GM06990 (cell line): ENCODE data around the gene COPS2.

Source experiments
- DNase-seq: peaks from one replicate; pipeline ENCODE4 v3.0.0-alpha.2; 2011; ENCODE audit not compliant: insufficient read length; ENCODE audit errors: extremely low read depth
- H3K27me3 ChIP-seq: replicated peaks from 2 replicates; pipeline ENCODE4 v1.6.0; 2011; ENCODE audit warnings: low read length; ENCODE audit not compliant: control insufficient read depth, insufficient read depth
- H3K36me3 ChIP-seq: 2 replicates; pipeline ENCODE4 v1.5.1; 2011; ENCODE audit warnings: low read length; ENCODE audit not compliant: control insufficient read depth, insufficient read depth
- H3K4me3 ChIP-seq: replicated peaks from 2 replicates; pipeline ENCODE4 v1.5.1; 2011; ENCODE audit warnings: low read depth, mild to moderate bottlenecking, control low read depth, low read length
- CTCF ChIP-seq: IDR thresholded peaks from 2 replicates; pipeline ENCODE4 v1.5.1; 2011; ENCODE audit warnings: low read length, control low read depth, mild to moderate bottlenecking, inconsistent platforms; ENCODE audit not compliant: insufficient read depth, poor library complexity, severe bottlenecking

The COPS2 gene

GRCh38 chr15:49131403-49131802, 24.0 kb downstream of the COPS2 start:
- DNase-seq, result no peak
- Histone ChIP-seq H3K4me3 (no peak overlapping the region), H3K27me3 (no peaks in the 10 kb centered on the region), H3K36me3 (peaks cover 5% of the 10 kb centered on the region)
- TF ChIP-seq CTCF, result no peak

- TF ChIP-seq CTCF, result no peak
- Histone ChIP-seq H3K27me3 (no peaks in the 10 kb centered on the region), H3K36me3 (peaks cover 5% of the 10 kb centered on the region), H3K4me3 (no peak overlapping the region)
- no peak for DNase-seq
Observed at GRCh38 chr15:49124371-49124770, 31.0 kb downstream of the COPS2 start.

- H3K4me3 ChIP-seq, result no peak overlapping the region
- peaks cover 3% of the 10 kb centered on the region for H3K36me3 ChIP-seq
- no peak for TF ChIP-seq CTCF
- no peak for DNase-seq
- no peaks in the 10 kb centered on the region for H3K27me3 ChIP-seq
Observed at GRCh38 chr15:49122541-49123062, 32.8 kb downstream of the COPS2 start.

- no peak for DNase-seq
- Histone ChIP-seq H3K36me3 (no peaks in the 10 kb centered on the region), H3K27me3 (no peaks in the 10 kb centered on the region), H3K4me3 (no peak overlapping the region)
- no peak for TF ChIP-seq CTCF
Observed at GRCh38 chr15:49121901-49122300, 33.5 kb downstream of the COPS2 start.

- no peaks in the 10 kb centered on the region; the same call in 1 of the 2 replicates for H3K36me3 ChIP-seq
- H3K27me3 ChIP-seq, result no peaks in the 10 kb centered on the region
- H3K4me3 ChIP-seq, result no peak overlapping the region
- TF ChIP-seq CTCF, result no peak
- DNase-seq, result no peak
Observed at GRCh38 chr15:49120832-49121231, 34.6 kb downstream of the COPS2 start.
